COLO668 (cell line): Measurements from ENCODE around the gene ZNF440.

Source experiments
- DNase-seq: peaks from one replicate; lab custom pipeline; 2025; ENCODE audit not compliant: unreplicated experiment; lab: John Stamatoyannopoulos, UW

ZNF440 gene

GRCh38 chr19:11882606-11883005, 68.5 kb downstream of the ZNF440 start:
- DNase-seq = no peak
